Endothelial cell of umbilical vein (primary cell): ENCODE results near the gene SRRM2. TPM values are rescaled to one million over a fixed set of nuclear protein-coding genes. Genes with fewer than 3 reads are reported as not detected.

Source experiments
- BruUV-seq: library from RNA; stranded (reverse); fragments of 400-500 nt; replicated peaks from 2 replicates; lab custom pipeline; 2021; lab: Mats Ljungman, UMichigan
- CTCF ChIA-PET: fragments of 300-600, 350-600 bp; sonication (Branson Sonifier 250); formaldehyde crosslinking; loops from one replicate; lab custom pipeline; 2021; ENCODE audit warnings: antibody characterized with exemption, inconsistent platforms; lab: Charles Lee
- POLR2A ChIA-PET: fragments of 300-600, 350-600 bp; sonication (Branson Sonifier 250); formaldehyde crosslinking; loops from one replicate; lab custom pipeline; 2021; ENCODE audit warnings: antibody characterized with exemption, inconsistent platforms; lab: Charles Lee
- DNase-seq: peaks from one replicate; pipeline ENCODE4 v3.0.0-alpha.2; 2011; ENCODE audit warnings: low read depth, low spot score
- FAIRE-seq: peaks from 2 replicates; lab custom pipeline; 2011; peaks lifted over from hg19 to GRCh38; lab: Jason Lieb, UNC
- H2AFZ ChIP-seq: 2 replicates; pipeline ENCODE4 v1.6.0; 2012; ENCODE audit warnings: low read depth, low read length, control low read depth, inconsistent platforms
- H3K27ac ChIP-seq: 2 replicates; pipeline ENCODE4 v1.5.1; 2011; ENCODE audit warnings: low read depth, mild to moderate bottlenecking, control low read depth, low read length, moderate library complexity; ENCODE audit not compliant: insufficient read depth
- H3K27me3 ChIP-seq, 2 experiments: 2 replicates each; pipeline versions ENCODE4 v1.6.0 to v1.6.1; 2011; ENCODE audit warnings: low read length in 2 of 2, mixed read lengths in 1 of 2; ENCODE audit not compliant: control insufficient read depth in 2 of 2, insufficient read depth in 2 of 2
- H3K36me3 ChIP-seq, 2 experiments: 2 replicates in 1 of 2; 3 replicates in 1 of 2; pipeline ENCODE4 v1.5.1; 2011; ENCODE audit warnings: low read length in 2 of 2, mild to moderate bottlenecking in 1 of 2, moderate library complexity in 1 of 2; ENCODE audit not compliant: control insufficient read depth in 2 of 2, insufficient read depth in 2 of 2; ENCODE audit errors: extremely low read depth in 1 of 2
- H3K4me1 ChIP-seq: 3 replicates; pipeline ENCODE4 v1.5.1; 2011; ENCODE audit warnings: mild to moderate bottlenecking, low read length; ENCODE audit not compliant: control insufficient read depth, insufficient read depth; ENCODE audit errors: extremely low read depth
- H3K4me2 ChIP-seq: 2 replicates; pipeline ENCODE4 v1.6.1; 2011; ENCODE audit warnings: low read length, control low read depth, mixed read lengths; ENCODE audit not compliant: insufficient read depth
- H3K4me3 ChIP-seq, 3 experiments: fragments of 200-600 bp in 1 of 3; sonication (generic), shearing (Covaris generic) in 1 of 3; replicated peaks in 1 of 3; 2 replicates each; pipeline ENCODE4 v1.5.1; 2011 to 2016; ENCODE audit warnings: control low read depth in 3 of 3, low read length in 3 of 3, mild to moderate bottlenecking in 2 of 3, inconsistent platforms in 1 of 3, low read depth in 1 of 3, moderate library complexity in 1 of 3; ENCODE audit not compliant: insufficient read depth in 1 of 3
- H3K79me2 ChIP-seq: 2 replicates; pipeline ENCODE4 v1.6.0; 2012; ENCODE audit warnings: low read length, inconsistent platforms; ENCODE audit not compliant: control insufficient read depth, insufficient read depth
- H3K9ac ChIP-seq: replicated peaks from 2 replicates; pipeline ENCODE3; 2011; ENCODE audit warnings: low read length, control low read depth; ENCODE audit not compliant: insufficient read depth; ENCODE audit errors: extremely low read depth
- H3K9me1 ChIP-seq: replicated peaks from 3 replicates; pipeline ENCODE4 v1.6.0; 2011; ENCODE audit warnings: mild to moderate bottlenecking, low read length; ENCODE audit not compliant: control insufficient read depth, insufficient read depth; ENCODE audit errors: extremely low read depth
- H3K9me3 ChIP-seq: replicated peaks from 2 replicates; pipeline ENCODE4 v1.5.1; 2012; ENCODE audit warnings: low read length, inconsistent platforms; ENCODE audit not compliant: control insufficient read depth, insufficient read depth
- H4K20me1 ChIP-seq: replicated peaks from 2 replicates; pipeline ENCODE3; 2011; ENCODE audit warnings: mild to moderate bottlenecking, low read length; ENCODE audit not compliant: control insufficient read depth, insufficient read depth; ENCODE audit errors: extremely low read depth
- CTCF ChIP-seq, 2 donors: IDR thresholded peaks; 1 replicate in 1 of 2; 2 replicates in 1 of 2; pipeline ENCODE4 v1.5.1; 2011; ENCODE audit warnings: low read length in 2 of 2, mild to moderate bottlenecking in 2 of 2, moderate library complexity in 2 of 2, control low read depth in 1 of 2, inconsistent platforms in 1 of 2, low read depth in 1 of 2; ENCODE audit not compliant: insufficient read depth in 1 of 2; ENCODE audit errors: extremely low read depth in 1 of 2
- EZH2 ChIP-seq: IDR thresholded peaks from 2 replicates; pipeline ENCODE4 v1.6.1; 2012; ENCODE audit warnings: borderline replicate concordance, low read depth, mild to moderate bottlenecking, moderate library complexity, low read length, inconsistent platforms; ENCODE audit not compliant: severe bottlenecking
- FOS ChIP-seq: IDR thresholded peaks from 2 replicates; pipeline ENCODE4 v1.6.1; 2011; ENCODE audit warnings: mild to moderate bottlenecking, low read length, moderate library complexity, borderline replicate concordance; ENCODE audit not compliant: insufficient read depth
- GATA2 ChIP-seq: IDR thresholded peaks from 2 replicates; pipeline ENCODE4 v1.7.0; 2011; ENCODE audit warnings: low read depth, mild to moderate bottlenecking, moderate library complexity, mixed read lengths, low read length; ENCODE audit not compliant: insufficient read length, insufficient read depth
- JUN ChIP-seq: IDR thresholded peaks from 2 replicates; pipeline ENCODE4 v1.6.1; 2011; ENCODE audit warnings: borderline replicate concordance, low read depth; ENCODE audit not compliant: insufficient read length, insufficient read depth
- MAX ChIP-seq: IDR thresholded peaks from 2 replicates; pipeline ENCODE4 v1.6.1; 2011; ENCODE audit not compliant: insufficient read depth, insufficient read length
- MYC ChIP-seq: IDR thresholded peaks from one replicate; pipeline ENCODE4 v1.6.1; 2011; ENCODE audit warnings: mild to moderate bottlenecking, low read depth, low read length
- POLR2A ChIP-seq: IDR thresholded peaks from 2 replicates; pipeline ENCODE4 v1.6.1; 2012; ENCODE audit warnings: low read depth, mild to moderate bottlenecking, control low read depth, low read length
- POLR2AphosphoS5 ChIP-seq: IDR thresholded peaks from 2 replicates; pipeline ENCODE4 v1.6.1; 2012; ENCODE audit warnings: low read depth, mild to moderate bottlenecking, control low read depth, low read length, moderate library complexity; ENCODE audit not compliant: insufficient read depth
- dilution Hi-C: fragments of 300-500 bp; cut with MboI; formaldehyde crosslinking; loops from one replicate; pipeline ENCODE4 v1.15.0; 2019; ENCODE audit warnings: low sequenced_read_pairs; ENCODE audit not compliant: extremely low pct_ligation_motif_present
- intact Hi-C: fragments of 100-400 bp; cut with micrococcal nuclease; formaldehyde crosslinking; loops from one replicate; pipeline ENCODE4 v1.10.0; 2022
- polyA plus RNA-seq, 4 experiments: library from polyadenylated mRNA; depleted of rRNA in 3 of 4; stranded (reverse) in 3 of 4; unstranded in 1 of 4; fragments of >200 nt; gene quantifications; 2 replicates each; pipeline versions ENCODE4 v1.2.1 to v1.2.3, GENCODE V29; 2011 to 2012; ENCODE audit warnings: missing spikeins in 1 of 4
- total RNA-seq: library from RNA; stranded (reverse); gene quantifications from 2 replicates; pipeline ENCODE4 v1.2.3, GENCODE V29; 2021

The SRRM2 gene
- total and polyA plus RNA-seq, 2 donors (not counting 3 experiments of a cell fraction or from before 2014, with no cell fraction given), result 270 to 483 TPM

GRCh38 chr16:2786826-2787151 lies 34.4 kb downstream of the SRRM2 start:
- Histone ChIP-seq H3K79me2 (no peaks in the 10 kb centered on the region), H3K9me3 (no peaks in the 10 kb centered on the region), H3K4me2 (no peak overlapping the region), H3K9ac (no peak overlapping the region), H2AFZ (no peak overlapping the region), H3K4me3 (no peak overlapping the region), H3K27ac (no peak overlapping the region), H3K36me3 (no peaks in the 10 kb centered on the region), H3K4me1 (no peaks in the 10 kb centered on the region), H4K20me1 (no peaks in the 10 kb centered on the region), H3K9me1 (no peaks in the 10 kb centered on the region), H3K27me3 (peaks cover 10 to 18% of the 10 kb centered on the region in 2 experiments)
- POLR2A ChIA-PET, result no interaction called here
- intact Hi-C loops (no loop called here), dilution Hi-C loops (no loop called here)
- CTCF ChIA-PET, result no interaction called here
- DNase-seq (no peak), FAIRE-seq (no peak)
- BruUV-seq, result no TSS peak
- no peak for TF ChIP-seq POLR2AphosphoS5
- TF ChIP-seq MAX, result no peak
- no peak for TF ChIP-seq CTCF (IDR thresholded peaks at IDR 0.05; ENCODE audit: extremely low read depth in 1 of 2, insufficient read depth in 1 of 2, low read depth in 1 of 2, low read length in 2 of 2)
- no peak for TF ChIP-seq JUN
- TF ChIP-seq GATA2, result no peak
- TF ChIP-seq MYC, result no peak
- no peak for TF ChIP-seq FOS
- TF ChIP-seq EZH2, result no peak
- TF ChIP-seq POLR2A, result no peak
